Astrocyte of the cerebellum (primary cell): ENCODE data around the gene ADAMTS4.

Experiments
- DNase-seq: peaks from one replicate; pipeline ENCODE4 v3.0.0-alpha.2; 2011; ENCODE audit warnings: low read depth
- H3K4me3 ChIP-seq: 2 replicates; pipeline ENCODE4 v1.5.1; 2011; ENCODE audit warnings: mild to moderate bottlenecking, low read depth, low read length, moderate library complexity
- CTCF ChIP-seq: IDR thresholded peaks from 2 replicates; pipeline ENCODE4 v1.5.1; 2012; ENCODE audit warnings: low read length, low read depth, moderate library complexity, mild to moderate bottlenecking; ENCODE audit errors: missing control alignments
- in situ Hi-C: cut with HindIII; loops from 2 replicates; pipeline ENCODE4 v1.10.0; 2017; ENCODE audit warnings: low sequenced_read_pairs

The ADAMTS4 gene

DNA sequence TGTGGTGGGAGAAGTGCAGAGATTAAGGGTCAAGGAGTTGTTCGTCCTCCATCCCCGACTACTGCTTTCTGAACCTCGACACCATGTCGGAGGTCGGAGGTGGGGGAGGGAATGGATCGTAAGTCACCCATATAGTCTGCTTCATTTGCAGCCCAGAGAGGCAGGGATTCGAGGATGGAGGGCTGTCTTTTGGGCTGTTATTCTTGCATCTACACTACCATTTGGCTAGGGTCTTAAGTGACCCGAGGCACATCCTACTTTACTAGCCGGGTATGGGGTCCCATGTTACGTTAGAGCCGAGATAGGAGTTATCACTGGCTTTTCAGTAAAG is 39.0 kb downstream of the ADAMTS4 start:
- DNase-seq = no peak
- in situ Hi-C loops = no loop called here
- peak overlapping the region; percentile 95 for H3K4me3 ChIP-seq
- no peak for TF ChIP-seq CTCF

GRCh38 chr1:161159087-161159912 is 39.6 kb downstream of the ADAMTS4 start, which contains the start of gene USP21:
TSS of gene USP21 (plus strand) at chr1:161159500. CDS start at chr1:161160641, 1,141 bp downstream.
- in situ Hi-C loops = no loop called here
- peak; percentile 80 for DNase-seq
- peak within 1 kb of the TSS; percentile 95 for H3K4me3 ChIP-seq
- peak; percentile 34 for TF ChIP-seq CTCF

GRCh38 chr1:161158316-161159010 is 40.4 kb downstream of the ADAMTS4 start:
- no peak for DNase-seq
- no peak for TF ChIP-seq CTCF
- in situ Hi-C loops = no loop called here
- peak overlapping the region; percentile 95 for H3K4me3 ChIP-seq

GRCh38 chr1:161157867-161158266 is 41.0 kb downstream of the ADAMTS4 start:
- in situ Hi-C loops = no loop called here
- no peak overlapping the region for H3K4me3 ChIP-seq
- no peak for TF ChIP-seq CTCF
- no peak for DNase-seq

GRCh38 chr1:161153682-161154337 is 45.0 kb downstream of the ADAMTS4 start, which contains the start of gene UFC1:
TSS of gene UFC1 (plus strand) at chr1:161153978. CDS start at chr1:161153998, 20 bp downstream.
- DNase-seq = peak; percentile 81
- TF ChIP-seq CTCF = no peak
- H3K4me3 ChIP-seq = peak within 1 kb of the TSS; percentile 61
- in situ Hi-C loops = no loop called here

DNA sequence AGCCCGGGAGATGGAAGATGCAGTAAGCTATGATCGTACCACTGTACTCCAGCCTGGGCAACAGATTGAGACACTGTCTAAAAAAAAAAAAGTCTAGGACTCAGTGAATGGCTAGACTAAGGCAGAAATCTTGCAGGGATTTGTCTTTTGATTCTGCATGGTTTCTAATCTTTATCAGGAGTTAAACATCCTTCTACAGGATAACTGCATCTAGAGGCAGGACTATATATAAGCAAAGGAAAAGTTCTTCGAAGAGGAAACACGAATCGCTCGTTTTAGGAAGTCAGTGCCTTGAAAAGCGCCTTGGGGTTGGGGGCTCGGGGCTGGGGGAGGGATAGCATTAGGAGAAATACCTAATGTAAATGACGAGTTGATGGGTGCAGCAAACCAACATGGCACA is 45.7 kb downstream of the ADAMTS4 start:
- no peak for DNase-seq
- H3K4me3 ChIP-seq = peak overlapping the region; percentile 61
- in situ Hi-C loops = no loop called here
- TF ChIP-seq CTCF = no peak
